ENCODE measurements around the gene TRABD. TPM values are rescaled to one million over a fixed set of nuclear protein-coding genes. Genes with fewer than 3 reads are reported as not detected.
"Not testable (repeated sequence)": the region's sequence is repeated elsewhere in the genome, so short reads cannot be mapped to it uniquely, and the experiment has no call there.

The TRABD gene, protein sequence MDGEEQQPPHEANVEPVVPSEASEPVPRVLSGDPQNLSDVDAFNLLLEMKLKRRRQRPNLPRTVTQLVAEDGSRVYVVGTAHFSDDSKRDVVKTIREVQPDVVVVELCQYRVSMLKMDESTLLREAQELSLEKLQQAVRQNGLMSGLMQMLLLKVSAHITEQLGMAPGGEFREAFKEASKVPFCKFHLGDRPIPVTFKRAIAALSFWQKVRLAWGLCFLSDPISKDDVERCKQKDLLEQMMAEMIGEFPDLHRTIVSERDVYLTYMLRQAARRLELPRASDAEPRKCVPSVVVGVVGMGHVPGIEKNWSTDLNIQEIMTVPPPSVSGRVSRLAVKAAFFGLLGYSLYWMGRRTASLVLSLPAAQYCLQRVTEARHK
- 10 to 100 TPM; 25.0 to 36.0 (median 27.6) TPM for total RNA-seq (2021; fragmentation: NEBNext Ultra II Directional; extraction: Animal tissue kit (Norgen Biotek cat#: 25700))
- long read RNA-seq, transcript TRABD-203 (10 exons, 2,172 nt) = minor isoform, 6 of 52 reads
- long read RNA-seq, transcript TRABD-202 (10 exons, 2,272 nt) = major isoform, 21 of 52 reads
- long read RNA-seq, transcript TRABD-201 (10 exons, 2,329 nt) = minor isoform, 15 of 52 reads
- long read RNA-seq, partial matches to known transcripts = 3 of 52 reads
- long read RNA-seq, other reads (novel, unspliced or antisense) = 6 of 52 reads

DNA sequence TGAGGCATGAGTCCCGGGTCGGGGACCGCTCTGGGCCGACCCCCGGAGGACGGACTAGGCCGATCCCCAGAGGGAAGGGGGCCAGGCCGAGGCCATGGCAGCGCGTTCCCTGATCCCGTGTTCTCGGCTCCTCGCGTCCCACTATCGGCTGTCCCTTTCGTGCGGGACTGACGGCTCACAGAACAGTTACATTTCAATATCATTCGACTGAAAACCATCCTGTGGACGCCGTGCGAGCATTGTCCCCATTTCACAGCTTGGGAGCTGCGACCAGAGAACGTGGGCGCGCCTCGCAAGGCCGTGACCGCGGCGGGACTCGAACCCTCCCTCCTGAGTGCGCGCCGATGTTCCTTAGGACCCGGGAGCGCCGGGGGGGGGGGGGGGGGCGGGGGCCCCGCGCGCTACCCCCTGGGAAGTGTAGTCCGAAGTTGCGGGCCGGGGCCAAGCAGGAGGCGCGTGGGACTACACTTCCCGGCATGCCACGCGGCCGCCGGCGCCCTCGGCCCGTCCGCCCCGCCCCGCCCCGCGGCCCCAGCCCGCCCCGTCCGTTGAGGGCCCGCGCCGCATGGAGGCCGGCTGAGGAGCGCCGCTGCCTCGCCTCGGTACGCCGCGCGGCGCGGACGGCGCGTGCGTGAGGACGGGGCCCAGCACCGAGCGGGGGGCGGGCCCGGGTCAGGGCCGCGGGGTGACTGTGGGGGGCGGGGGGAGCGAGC, at the start of gene TRABD:
Gene TRABD, plus strand, starts transcription at position 539 of the 713 bp plus-strand sequence. CDS start 7,148 bp downstream, outside the sequence.
- DNase-seq = peak; percentile 81
- Mint-ChIP-seq H3K4me3 (peak within 1 kb of the TSS; percentile 91), H3K27me3 (ENCODE audit: insufficient read depth) (peaks cover 5% of the 10 kb centered on the region), H3K4me1 (ENCODE audit: low read depth) (peaks cover 15% of the 10 kb centered on the region; the same call in 1 of the 2 replicates), H3K9me3 (no peaks in the 10 kb centered on the region), H3K36me3 (ENCODE audit: low read depth) (peaks cover 5% of the 10 kb centered on the region; the same call in 1 of the 2 replicates), H3K27ac (peak within 1 kb of the TSS; percentile 83)
- TF ChIP-seq, protein P1, sequence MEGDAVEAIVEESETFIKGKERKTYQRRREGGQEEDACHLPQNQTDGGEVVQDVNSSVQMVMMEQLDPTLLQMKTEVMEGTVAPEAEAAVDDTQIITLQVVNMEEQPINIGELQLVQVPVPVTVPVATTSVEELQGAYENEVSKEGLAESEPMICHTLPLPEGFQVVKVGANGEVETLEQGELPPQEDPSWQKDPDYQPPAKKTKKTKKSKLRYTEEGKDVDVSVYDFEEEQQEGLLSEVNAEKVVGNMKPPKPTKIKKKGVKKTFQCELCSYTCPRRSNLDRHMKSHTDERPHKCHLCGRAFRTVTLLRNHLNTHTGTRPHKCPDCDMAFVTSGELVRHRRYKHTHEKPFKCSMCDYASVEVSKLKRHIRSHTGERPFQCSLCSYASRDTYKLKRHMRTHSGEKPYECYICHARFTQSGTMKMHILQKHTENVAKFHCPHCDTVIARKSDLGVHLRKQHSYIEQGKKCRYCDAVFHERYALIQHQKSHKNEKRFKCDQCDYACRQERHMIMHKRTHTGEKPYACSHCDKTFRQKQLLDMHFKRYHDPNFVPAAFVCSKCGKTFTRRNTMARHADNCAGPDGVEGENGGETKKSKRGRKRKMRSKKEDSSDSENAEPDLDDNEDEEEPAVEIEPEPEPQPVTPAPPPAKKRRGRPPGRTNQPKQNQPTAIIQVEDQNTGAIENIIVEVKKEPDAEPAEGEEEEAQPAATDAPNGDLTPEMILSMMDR (IDR thresholded peaks at IDR 0.05) = no peak

DNA sequence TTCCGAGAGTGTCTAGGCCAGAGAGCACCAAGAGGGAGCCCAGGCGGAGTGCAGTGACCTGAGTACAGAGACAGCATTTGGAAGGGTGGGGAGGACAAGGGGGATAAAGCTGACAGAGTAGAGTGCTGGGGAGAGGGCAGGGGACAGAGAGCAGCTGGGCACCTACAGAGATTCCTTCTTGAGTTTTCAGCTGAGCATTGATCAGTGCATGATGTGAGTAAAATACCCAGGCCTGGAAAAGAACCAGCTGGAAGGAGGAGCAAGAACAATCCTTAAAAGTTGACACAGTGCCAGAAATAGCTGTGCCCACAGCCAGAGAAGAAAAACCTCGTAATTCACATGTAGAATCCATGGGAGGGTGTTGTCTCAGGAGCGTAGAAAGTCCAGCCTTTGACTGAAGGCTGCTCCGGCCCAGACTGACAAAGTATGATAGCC, 49.1 kb upstream of the TRABD start:
- TF ChIP-seq, protein P1 (IDR thresholded peaks at IDR 0.05) = no peak
- H3K27ac Mint-ChIP-seq = no peak overlapping the region
- H3K4me1 Mint-ChIP-seq (ENCODE audit: low read depth) = no peaks in the 10 kb centered on the region
- no peak for DNase-seq
- H3K9me3 Mint-ChIP-seq = no peaks in the 10 kb centered on the region
- peaks cover 2% of the 10 kb centered on the region for H3K36me3 Mint-ChIP-seq (ENCODE audit: low read depth)
- H3K27me3 Mint-ChIP-seq (ENCODE audit: insufficient read depth) = peaks cover 7% of the 10 kb centered on the region
- no peak overlapping the region for H3K4me3 Mint-ChIP-seq

DNA sequence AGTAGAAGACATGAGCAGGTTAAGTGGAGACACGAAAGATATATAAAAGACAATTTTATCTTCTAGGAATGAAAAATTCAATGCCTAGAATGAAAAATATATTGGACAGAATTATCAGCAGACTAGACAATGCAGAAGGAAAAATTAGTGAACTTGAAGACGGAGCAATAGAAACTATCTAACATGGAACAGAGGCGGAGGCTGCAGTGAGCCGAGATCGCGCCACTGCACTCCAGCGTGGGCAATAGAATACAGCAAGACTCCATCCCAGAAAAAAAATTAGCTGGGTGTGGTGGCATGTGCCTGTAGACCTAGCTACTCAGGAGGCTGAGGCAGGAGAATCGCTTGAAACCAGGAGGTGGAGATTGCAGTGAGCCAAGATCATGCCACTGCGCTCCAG, 48.4 kb upstream of the TRABD start:
- DNase-seq; H3K4me1 Mint-ChIP-seq (ENCODE audit: low read depth); H3K36me3 Mint-ChIP-seq (ENCODE audit: low read depth); H3K27me3 Mint-ChIP-seq (ENCODE audit: insufficient read depth); H3K9me3 Mint-ChIP-seq; H3K27ac Mint-ChIP-seq; H3K4me3 Mint-ChIP-seq: not testable (repeated sequence)

DNA sequence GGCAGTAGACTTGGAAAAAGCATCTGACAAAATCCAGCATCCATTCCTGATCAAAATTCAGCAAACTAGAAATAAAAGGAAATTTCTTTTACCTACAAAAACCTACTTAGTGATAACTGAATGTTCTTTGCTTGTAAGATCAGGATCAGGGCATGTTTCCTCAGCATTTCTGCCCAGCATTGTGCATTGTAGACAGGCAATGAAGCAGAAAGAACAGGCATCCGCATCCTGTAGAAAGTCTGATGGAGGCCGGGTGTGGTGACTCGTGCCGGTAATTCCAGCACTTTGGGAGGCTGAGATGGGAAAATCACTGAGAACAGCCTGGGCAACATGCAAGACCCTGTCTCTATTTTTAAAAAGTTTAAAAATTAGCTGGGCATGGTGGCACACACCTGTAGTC, 47.7 kb upstream of the TRABD start:
- Mint-ChIP-seq H3K4me1 (ENCODE audit: low read depth) (no peaks in the 10 kb centered on the region), H3K9me3 (no peaks in the 10 kb centered on the region), H3K27me3 (ENCODE audit: insufficient read depth) (peaks cover 14% of the 10 kb centered on the region), H3K36me3 (ENCODE audit: low read depth) (no peaks in the 10 kb centered on the region), H3K4me3 (no peak overlapping the region), H3K27ac (no peak overlapping the region)
- no peak for DNase-seq
- TF ChIP-seq, protein P1 (IDR thresholded peaks at IDR 0.05) = no peak

DNA sequence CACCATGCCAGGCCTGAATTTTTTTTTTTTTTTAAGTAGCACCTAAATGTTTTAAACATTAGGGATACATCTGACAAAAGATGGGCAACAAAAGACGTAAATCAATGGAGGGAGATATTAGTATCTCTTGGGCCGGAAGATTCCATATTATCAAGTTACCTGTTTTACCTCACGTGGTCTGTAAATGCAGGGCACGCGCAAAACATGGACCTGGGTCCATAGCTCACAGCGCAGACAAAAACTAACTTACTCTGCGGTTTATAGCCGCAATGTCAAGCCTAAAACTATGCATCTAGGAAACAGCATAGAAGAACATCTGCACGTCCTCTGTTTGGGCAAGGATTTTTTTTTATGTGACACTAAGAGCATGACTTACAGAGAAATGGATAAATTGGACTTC, 46.7 kb upstream of the TRABD start:
- no peak for DNase-seq
- Mint-ChIP-seq H3K4me3 (no peak overlapping the region), H3K36me3 (ENCODE audit: low read depth) (no peaks in the 10 kb centered on the region), H3K9me3 (no peaks in the 10 kb centered on the region), H3K4me1 (ENCODE audit: low read depth) (no peaks in the 10 kb centered on the region), H3K27me3 (ENCODE audit: insufficient read depth) (peaks cover 14% of the 10 kb centered on the region), H3K27ac (no peak overlapping the region)
- TF ChIP-seq, protein P1 (IDR thresholded peaks at IDR 0.05) = no peak
